Keratinocyte (primary cell): ENCODE results near the gene PDE11A. TPM values are rescaled to one million over a fixed set of nuclear protein-coding genes. Genes with fewer than 3 reads are reported as not detected.

Source experiments
- DNase-seq: peaks from one replicate; pipeline ENCODE4 v3.0.0-alpha.2; 2011; ENCODE audit warnings: low read depth, missing footprints, low spot score
- FAIRE-seq: peaks from 2 replicates; lab custom pipeline; 2011; peaks lifted over from hg19 to GRCh38; lab: Jason Lieb, UNC
- H2AFZ ChIP-seq: 2 replicates; pipeline ENCODE4 v1.6.0; 2012; ENCODE audit warnings: low read length, control low read depth, inconsistent platforms; ENCODE audit not compliant: control insufficient read depth
- H3K27ac ChIP-seq: 2 replicates; pipeline ENCODE4 v1.5.1; 2011; ENCODE audit warnings: low read length; ENCODE audit not compliant: control insufficient read depth, insufficient read depth
- H3K27me3 ChIP-seq: 3 replicates; pipeline ENCODE4 v1.6.0; 2011; ENCODE audit warnings: low read length; ENCODE audit not compliant: control insufficient read depth, insufficient read depth; ENCODE audit errors: extremely low read depth
- H3K36me3 ChIP-seq, 2 experiments: 2 replicates in 1 of 2; 3 replicates in 1 of 2; pipeline ENCODE4 v1.5.1; 2011; ENCODE audit warnings: low read length in 2 of 2, mild to moderate bottlenecking in 1 of 2; ENCODE audit not compliant: control insufficient read depth in 2 of 2, insufficient read depth in 2 of 2; ENCODE audit errors: extremely low read depth in 1 of 2
- H3K4me1 ChIP-seq: 3 replicates; pipeline ENCODE4 v1.5.1; 2011; ENCODE audit warnings: low read length; ENCODE audit not compliant: control insufficient read depth, insufficient read depth; ENCODE audit errors: extremely low read depth
- H3K4me2 ChIP-seq: 3 replicates; pipeline ENCODE4 v1.6.0; 2011; ENCODE audit warnings: low read depth, low read length; ENCODE audit not compliant: control insufficient read depth, insufficient read depth; ENCODE audit errors: extremely low read depth
- H3K4me3 ChIP-seq, 3 experiments: fragments of 200-600 bp in 1 of 3; sonication (generic) in 1 of 3; 2 replicates in 2 of 3; 3 replicates in 1 of 3; pipeline ENCODE4 v1.5.1; 2011 to 2016; ENCODE audit warnings: low read length in 3 of 3, mild to moderate bottlenecking in 3 of 3, control low read depth in 2 of 3, inconsistent platforms in 1 of 3, low read depth in 1 of 3, mixed read lengths in 1 of 3, mixed run types in 1 of 3, moderate library complexity in 1 of 3; ENCODE audit not compliant: control insufficient read depth in 2 of 3, insufficient read depth in 2 of 3; ENCODE audit errors: extremely low read depth in 1 of 3
- H3K79me2 ChIP-seq: 2 replicates; pipeline ENCODE4 v1.6.0; 2012; ENCODE audit warnings: low read length; ENCODE audit not compliant: control insufficient read depth, insufficient read depth
- H3K9ac ChIP-seq: 3 replicates; pipeline ENCODE4 v1.6.0; 2011; ENCODE audit warnings: low read length; ENCODE audit not compliant: control insufficient read depth, insufficient read depth; ENCODE audit errors: extremely low read depth
- H3K9me1 ChIP-seq: 3 replicates; pipeline ENCODE4 v1.6.0; 2011; ENCODE audit warnings: low read length; ENCODE audit not compliant: control insufficient read depth, insufficient read depth; ENCODE audit errors: extremely low read depth
- H3K9me3 ChIP-seq: 2 replicates; pipeline ENCODE4 v1.5.1; 2012; ENCODE audit warnings: low read depth, low read length; ENCODE audit not compliant: control insufficient read depth
- H4K20me1 ChIP-seq: 3 replicates; pipeline ENCODE4 v1.6.0; 2011; ENCODE audit warnings: low read length; ENCODE audit not compliant: control insufficient read depth, insufficient read depth; ENCODE audit errors: extremely low read depth
- EZH2 ChIP-seq: IDR thresholded peaks from one replicate; pipeline ENCODE4 v1.6.1; 2012; ENCODE audit warnings: inconsistent platforms, mild to moderate bottlenecking, low read length, moderate library complexity
- dilution Hi-C: fragments of 300-500 bp; cut with MboI; formaldehyde crosslinking; loops from one replicate; pipeline ENCODE4 v1.7.0; 2020; ENCODE audit warnings: low sequenced_read_pairs; ENCODE audit not compliant: extremely low pct_ligation_motif_present
- polyA plus RNA-seq, 5 experiments: library from polyadenylated mRNA; depleted of rRNA in 3 of 5; stranded (reverse) in 3 of 5; stranded (forward) in 1 of 5; unstranded in 1 of 5; fragments of >200 nt; gene quantifications; 1 replicate in 1 of 5; 2 replicates in 3 of 5; 3 replicates in 1 of 5; pipeline versions ENCODE4 v1.2.1 to v1.2.3, GENCODE V29; 2011 to 2012; ENCODE audit warnings: missing spikeins in 2 of 5, low read depth in 1 of 5, low replicate concordance in 1 of 5
- TF ChIP-seq, protein P1 (sequence below), 3 experiments: IDR thresholded peaks in 1 of 3; conservative IDR thresholded peaks in 1 of 3; optimal IDR thresholded peaks in 1 of 3; 2 replicates in 2 of 3; 3 replicates in 1 of 3; pipeline versions ENCODE3 to v1.5.1; 2011; ENCODE audit warnings: low read length in 3 of 3, mild to moderate bottlenecking in 3 of 3, moderate library complexity in 2 of 3, control low read depth in 1 of 3, inconsistent platforms in 1 of 3; ENCODE audit not compliant: insufficient read depth in 2 of 3; ENCODE audit errors: extremely low read depth in 1 of 3

PDE11A gene
- polyA plus RNA-seq, 1 donor (not counting 4 experiments of a cell fraction or from before 2014, with no cell fraction given), result 0.01 TPM

DNA sequence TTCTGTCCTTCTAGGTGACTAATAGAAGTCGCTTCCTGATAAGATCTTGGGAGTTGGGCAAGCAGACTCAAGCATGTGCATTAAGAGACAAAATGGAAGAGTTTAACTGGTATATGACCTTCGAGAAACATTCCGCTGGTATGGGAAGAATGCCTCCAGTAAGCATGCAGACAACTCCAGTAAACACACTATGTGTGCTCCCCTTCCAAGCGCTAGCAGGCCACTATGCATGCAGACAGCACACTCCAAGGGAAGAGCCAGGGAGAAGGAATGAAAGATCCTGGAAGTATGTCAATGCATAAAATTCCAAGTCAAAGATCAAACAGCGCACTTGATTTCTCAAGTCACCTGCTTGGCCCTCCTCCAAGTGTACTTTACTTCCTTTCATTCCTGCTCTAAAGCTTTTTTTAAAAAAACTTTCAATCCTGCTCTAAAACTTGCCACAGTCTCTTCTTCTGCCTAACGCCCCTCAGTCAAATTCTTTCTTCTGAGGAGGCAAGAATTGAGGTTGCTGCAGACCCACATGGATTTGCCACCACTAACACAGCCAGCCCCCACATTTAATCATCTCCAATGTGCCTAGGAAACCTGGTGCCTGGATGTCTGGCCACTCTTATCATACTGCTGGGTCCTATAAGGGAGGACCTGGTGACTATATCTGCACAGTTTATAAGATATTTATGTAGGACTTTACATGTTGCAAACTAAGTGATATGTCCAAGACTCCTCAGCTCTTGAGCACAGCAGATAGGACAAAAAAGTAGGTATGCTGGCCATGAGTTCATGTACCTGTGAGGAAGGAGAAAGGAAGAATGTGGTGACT, 239.8 kb downstream of the PDE11A start:
- H3K27me3 ChIP-seq, result no peaks in the 10 kb centered on the region

GRCh38 chr2:177830881-177831386, 241.6 kb downstream of the PDE11A start:
- peaks cover 2% of the 10 kb centered on the region for H4K20me1 ChIP-seq
- H3K4me3 ChIP-seq, result no peak overlapping the region
- H3K4me1 ChIP-seq, result no peaks in the 10 kb centered on the region
- DNase-seq (no peak), FAIRE-seq (no peak)
- H3K9ac ChIP-seq, result no peak overlapping the region
- dilution Hi-C loops, result no loop called here
- no peaks in the 10 kb centered on the region for H3K79me2 ChIP-seq
- H3K9me1 ChIP-seq, result no peaks in the 10 kb centered on the region
- no peak overlapping the region for H3K27ac ChIP-seq
- H2AFZ ChIP-seq, result no peak overlapping the region
- no peak for TF ChIP-seq EZH2
- TF ChIP-seq, protein P1, sequence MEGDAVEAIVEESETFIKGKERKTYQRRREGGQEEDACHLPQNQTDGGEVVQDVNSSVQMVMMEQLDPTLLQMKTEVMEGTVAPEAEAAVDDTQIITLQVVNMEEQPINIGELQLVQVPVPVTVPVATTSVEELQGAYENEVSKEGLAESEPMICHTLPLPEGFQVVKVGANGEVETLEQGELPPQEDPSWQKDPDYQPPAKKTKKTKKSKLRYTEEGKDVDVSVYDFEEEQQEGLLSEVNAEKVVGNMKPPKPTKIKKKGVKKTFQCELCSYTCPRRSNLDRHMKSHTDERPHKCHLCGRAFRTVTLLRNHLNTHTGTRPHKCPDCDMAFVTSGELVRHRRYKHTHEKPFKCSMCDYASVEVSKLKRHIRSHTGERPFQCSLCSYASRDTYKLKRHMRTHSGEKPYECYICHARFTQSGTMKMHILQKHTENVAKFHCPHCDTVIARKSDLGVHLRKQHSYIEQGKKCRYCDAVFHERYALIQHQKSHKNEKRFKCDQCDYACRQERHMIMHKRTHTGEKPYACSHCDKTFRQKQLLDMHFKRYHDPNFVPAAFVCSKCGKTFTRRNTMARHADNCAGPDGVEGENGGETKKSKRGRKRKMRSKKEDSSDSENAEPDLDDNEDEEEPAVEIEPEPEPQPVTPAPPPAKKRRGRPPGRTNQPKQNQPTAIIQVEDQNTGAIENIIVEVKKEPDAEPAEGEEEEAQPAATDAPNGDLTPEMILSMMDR (optimal IDR thresholded peaks at IDR 0.05 in 1 of 3, IDR thresholded peaks at IDR 0.05 in 1 of 3, conservative IDR thresholded peaks at IDR 0.05 in 1 of 3; ENCODE audit: extremely low read depth in 1 of 3, insufficient read depth in 2 of 3, low read length in 3 of 3), result no peak
- no peaks in the 10 kb centered on the region for H3K36me3 ChIP-seq
- no peaks in the 10 kb centered on the region for H3K9me3 ChIP-seq
- no peaks in the 10 kb centered on the region for H3K27me3 ChIP-seq
- H3K4me2 ChIP-seq, result no peak overlapping the region

More for the DNA sequence above, 239.8 kb downstream of the PDE11A start:
- peaks cover 2% of the 10 kb centered on the region for H4K20me1 ChIP-seq
- no peaks in the 10 kb centered on the region for H3K9me1 ChIP-seq
- no peaks in the 10 kb centered on the region for H3K4me1 ChIP-seq
- no peaks in the 10 kb centered on the region for H3K79me2 ChIP-seq
- no peak overlapping the region for H2AFZ ChIP-seq
- dilution Hi-C loops, result no loop called here
- no peak overlapping the region for H3K27ac ChIP-seq
- H3K36me3 ChIP-seq, result no peaks in the 10 kb centered on the region
- H3K9ac ChIP-seq, result no peak overlapping the region
- no peak overlapping the region for H3K4me3 ChIP-seq
- TF ChIP-seq, protein P1 (optimal IDR thresholded peaks at IDR 0.05 in 1 of 3, IDR thresholded peaks at IDR 0.05 in 1 of 3, conservative IDR thresholded peaks at IDR 0.05 in 1 of 3; ENCODE audit: extremely low read depth in 1 of 3, insufficient read depth in 2 of 3, low read length in 3 of 3), result no peak
- TF ChIP-seq EZH2, result no peak
- DNase-seq (no peak), FAIRE-seq (no peak)
- H3K9me3 ChIP-seq, result no peaks in the 10 kb centered on the region
- no peak overlapping the region for H3K4me2 ChIP-seq
